GM23338 (cell line): Measurements from ENCODE around the gene COPB2.

ENCODE experiments used
- CREB1 ChIP-seq: fragments of 250-450 bp; sonication (Bioruptor Pico); IDR thresholded peaks from 2 replicates; pipeline ENCODE4 v1.5.0; 2020; ENCODE audit warnings: low read depth, mild to moderate bottlenecking, moderate library complexity
- CTCF ChIP-seq, 2 experiments: fragments of 200-600 bp in 1 of 2; sonication (generic) in 1 of 2; conservative IDR thresholded peaks; 2 replicates each; pipeline versions ENCODE4 v1.5.1 to v1.6.1; 2016 to 2017; ENCODE audit warnings: antibody characterized with exemption in 2 of 2, low read depth in 2 of 2, mild to moderate bottlenecking in 2 of 2, moderate library complexity in 1 of 2
- EZH2 ChIP-seq: fragments of 200-600 bp; sonication (generic); IDR thresholded peaks from one replicate; pipeline ENCODE4 v1.8.0; 2017; ENCODE audit warnings: antibody characterized with exemption, mild to moderate bottlenecking, low read depth; ENCODE audit not compliant: unreplicated experiment
- EZH2phosphoT487 ChIP-seq: fragments of 200-600 bp; sonication (generic); IDR thresholded peaks from one replicate; pipeline ENCODE4 v1.8.1; 2018; ENCODE audit warnings: antibody characterized with exemption; ENCODE audit not compliant: unreplicated experiment
- JUNB ChIP-seq: IDR thresholded peaks from one replicate; pipeline ENCODE4 v1.6.1; 2016; ENCODE audit warnings: antibody characterized with exemption; ENCODE audit not compliant: unreplicated experiment
- REST ChIP-seq: IDR thresholded peaks from one replicate; pipeline ENCODE4 v1.6.1; 2018; ENCODE audit warnings: antibody characterized with exemption; ENCODE audit not compliant: unreplicated experiment

GRCh38 chr3:139320551-139321309, 68.7 kb downstream of the COPB2 start:
- no peak for TF ChIP-seq CTCF (conservative IDR thresholded peaks at IDR 0.05; ENCODE audit: low read depth in 2 of 2)
- no peak for TF ChIP-seq REST
- TF ChIP-seq EZH2 = no peak
- no peak for TF ChIP-seq EZH2phosphoT487
- no peak for TF ChIP-seq JUNB
- no peak for TF ChIP-seq CREB1 (CRISPR knock-in tag)
